Stimulated activated CD8-positive, alpha-beta memory T cell treated with anti-CD3 and anti-CD28 coated beads, Interleukin-12 subunit alpha, Interleukin-12 subunit beta, amount 100 ng/mL, for 24 hours (primary cell): Measurements from ENCODE around the gene PTBP2.

ENCODE experiments used
- DNase-seq: peaks from one replicate; pipeline ENCODE4 v3.0.0-alpha.2; 2020; ENCODE audit errors: extremely low read depth

Gene PTBP2

GRCh38 chr1:96820671-96821070 is 99.1 kb downstream of the PTBP2 start:
- DNase-seq: no peak

GRCh38 chr1:96825231-96825630 is 103.6 kb downstream of the PTBP2 start:
- no peak for DNase-seq

- DNase-seq: no peak
Observed at GRCh38 chr1:96825950-96826576, 104.5 kb downstream of the PTBP2 start.

- DNase-seq: no peak
Observed at GRCh38 chr1:96833376-96833775, 111.8 kb downstream of the PTBP2 start.

GRCh38 chr1:96834986-96835385 is 113.4 kb downstream of the PTBP2 start:
- DNase-seq: no peak

GRCh38 chr1:96837057-96837780 is 115.6 kb downstream of the PTBP2 start:
- DNase-seq: no peak

- DNase-seq: no peak
Observed at GRCh38 chr1:96837781-96838216, 116.2 kb downstream of the PTBP2 start.

GRCh38 chr1:96840396-96840795 is 118.8 kb downstream of the PTBP2 start:
- DNase-seq: no peak

GRCh38 chr1:96842215-96842614 is 120.6 kb downstream of the PTBP2 start:
- no peak for DNase-seq

GRCh38 chr1:96843196-96843595 is 121.6 kb downstream of the PTBP2 start:
- DNase-seq: no peak

- no peak for DNase-seq
Observed at GRCh38 chr1:96843601-96844000, 122.0 kb downstream of the PTBP2 start.

GRCh38 chr1:96845464-96845863 is 123.9 kb downstream of the PTBP2 start:
- DNase-seq: no peak

- no peak for DNase-seq
Observed at GRCh38 chr1:96861836-96862235, 140.3 kb downstream of the PTBP2 start.

GRCh38 chr1:96863449-96863848 is 141.9 kb downstream of the PTBP2 start:
- no peak for DNase-seq
